ENCODE results near the gene RNASE8.
A peak's percentile ranks its signal among the peaks of the same experiment; 100 is the strongest.
"Not testable (repeated sequence)": the region's sequence is repeated elsewhere in the genome, so short reads cannot be mapped to it uniquely, and the experiment has no call there.

RNASE8 gene, protein sequence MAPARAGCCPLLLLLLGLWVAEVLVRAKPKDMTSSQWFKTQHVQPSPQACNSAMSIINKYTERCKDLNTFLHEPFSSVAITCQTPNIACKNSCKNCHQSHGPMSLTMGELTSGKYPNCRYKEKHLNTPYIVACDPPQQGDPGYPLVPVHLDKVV

GRCh38 chr14:21057803-21058675 lies at the start of gene RNASE8:
RNASE8 (plus strand) TSS chr14:21057822; CDS start chr14:21057893, 71 bp downstream.
- no peak for DNase-seq (ENCODE audit: low read depth, low spot score)
- no peak within 1 kb of the TSS for H3K27ac ChIP-seq

- not testable (repeated sequence) for DNase-seq (ENCODE audit: low read depth, low spot score); H3K27ac ChIP-seq
Measured at GRCh38 chr14:21009721-21010120, 47.9 kb upstream of the RNASE8 start.

GRCh38 chr14:21011136-21011535 lies 46.5 kb upstream of the RNASE8 start:
- no peak for DNase-seq (ENCODE audit: low read depth, low spot score)
- no peak overlapping the region for H3K27ac ChIP-seq

DNA sequence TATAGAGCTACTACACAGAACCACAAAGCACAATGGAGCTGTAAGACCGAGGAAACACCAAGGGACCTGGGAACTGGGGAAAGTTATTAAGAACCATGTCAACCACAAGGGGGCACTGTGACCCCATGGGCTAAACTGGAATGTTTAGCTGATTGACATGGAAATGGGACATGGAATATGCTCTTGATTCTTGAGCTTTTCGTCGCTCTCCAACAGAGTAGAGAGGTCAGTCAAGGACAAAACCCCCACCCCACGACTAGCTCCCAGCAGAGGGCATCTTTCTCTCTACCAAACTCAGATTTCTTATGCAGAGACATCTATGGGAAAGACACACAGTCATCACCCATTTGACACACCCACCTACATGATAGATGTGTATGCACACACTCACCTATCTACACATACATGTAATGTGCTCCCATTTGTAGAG lies 42.8 kb upstream of the RNASE8 start:
- H3K27ac ChIP-seq = no peak overlapping the region
- DNase-seq (ENCODE audit: low read depth, low spot score) = peak; percentile 39

- no peak for DNase-seq (ENCODE audit: low read depth, low spot score)
- no peak overlapping the region for H3K27ac ChIP-seq
Measured at GRCh38 chr14:21015312-21015711, 42.3 kb upstream of the RNASE8 start.

- H3K27ac ChIP-seq = no peak overlapping the region
- no peak for DNase-seq (ENCODE audit: low read depth, low spot score)
Measured at GRCh38 chr14:21016413-21017190, 41.0 kb upstream of the RNASE8 start.

DNA sequence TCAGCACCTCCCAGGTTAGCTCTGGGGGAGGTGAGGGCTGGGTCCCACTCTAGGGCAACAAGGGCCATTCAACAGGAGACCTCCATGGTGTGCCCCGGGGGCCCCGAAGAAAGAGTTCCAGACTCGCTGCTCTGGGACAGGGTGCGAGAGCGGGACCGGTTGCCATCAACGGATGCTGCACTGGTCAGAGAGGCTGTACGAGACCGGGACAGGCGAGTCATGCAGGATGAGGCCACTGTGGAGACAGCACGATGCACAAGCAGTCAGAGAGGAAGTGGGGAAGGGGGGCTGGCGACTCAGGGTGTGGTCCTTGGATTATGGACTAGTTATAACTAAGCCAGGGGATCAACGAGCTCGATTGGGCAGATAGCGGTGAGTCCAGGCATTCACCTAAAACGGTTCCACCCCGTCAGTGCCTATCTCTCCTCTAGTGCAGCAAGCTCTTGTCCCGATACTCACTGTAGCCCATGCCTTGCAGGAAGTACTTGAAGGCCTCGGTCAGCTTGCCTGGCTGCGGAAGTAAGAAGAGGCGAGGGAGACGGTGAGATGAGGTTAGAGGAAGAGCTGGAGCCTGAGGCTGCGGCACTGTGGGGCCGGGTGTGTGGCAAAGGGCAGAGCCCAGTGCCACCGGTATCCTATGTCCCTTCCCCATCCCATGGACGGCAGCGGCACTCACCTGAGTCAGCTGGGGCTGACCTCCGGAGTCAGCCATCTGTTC lies 39.9 kb upstream of the RNASE8 start:
- H3K27ac ChIP-seq = no peak overlapping the region
- DNase-seq (ENCODE audit: low read depth, low spot score) = no peak

DNA sequence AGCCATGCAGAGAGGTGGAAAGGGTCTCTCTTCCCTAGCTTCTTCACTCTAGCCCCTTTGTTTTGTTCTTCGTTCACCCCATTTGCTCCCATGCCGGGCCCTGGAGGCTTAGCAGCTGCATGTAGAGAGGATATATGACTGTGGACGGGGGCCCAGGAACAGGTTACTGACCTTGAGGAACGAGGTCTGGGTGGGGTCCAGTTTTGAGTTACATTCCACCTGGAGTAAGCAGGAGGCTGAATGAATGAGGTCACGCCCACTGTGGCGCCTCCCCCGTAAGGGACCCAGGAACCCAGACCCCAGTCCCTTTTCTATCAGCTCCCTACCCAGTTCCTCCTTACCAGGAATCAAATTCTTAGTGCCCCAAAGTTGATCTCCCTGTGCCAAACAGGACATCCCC lies 39.3 kb upstream of the RNASE8 start:
- H3K27ac ChIP-seq = no peak overlapping the region
- DNase-seq (ENCODE audit: low read depth, low spot score) = no peak

DNA sequence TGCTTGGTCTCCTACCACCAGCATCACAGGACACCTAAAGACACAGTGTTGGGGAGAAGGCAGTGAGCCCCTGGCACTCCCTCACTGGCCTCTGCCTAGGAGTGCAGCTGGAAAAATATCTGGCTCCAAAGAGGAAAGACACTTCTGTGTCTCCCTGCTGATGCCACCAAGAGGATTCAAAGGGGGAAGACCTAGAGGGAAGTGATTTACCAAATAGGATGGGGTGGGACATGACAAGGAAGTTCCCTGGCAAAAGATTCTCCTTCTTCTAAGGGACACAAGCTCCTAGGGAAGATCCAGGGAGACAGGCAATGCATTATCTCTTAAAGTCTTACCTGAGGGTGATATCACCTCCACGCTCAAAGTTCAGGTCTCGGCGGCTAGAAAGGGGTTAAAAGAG lies 38.8 kb upstream of the RNASE8 start:
- H3K27ac ChIP-seq = no peak overlapping the region
- no peak for DNase-seq (ENCODE audit: low read depth, low spot score)

- DNase-seq (ENCODE audit: low read depth, low spot score) = no peak
- no peak overlapping the region for H3K27ac ChIP-seq
Measured at GRCh38 chr14:21019366-21019765, 38.3 kb upstream of the RNASE8 start.

DNA sequence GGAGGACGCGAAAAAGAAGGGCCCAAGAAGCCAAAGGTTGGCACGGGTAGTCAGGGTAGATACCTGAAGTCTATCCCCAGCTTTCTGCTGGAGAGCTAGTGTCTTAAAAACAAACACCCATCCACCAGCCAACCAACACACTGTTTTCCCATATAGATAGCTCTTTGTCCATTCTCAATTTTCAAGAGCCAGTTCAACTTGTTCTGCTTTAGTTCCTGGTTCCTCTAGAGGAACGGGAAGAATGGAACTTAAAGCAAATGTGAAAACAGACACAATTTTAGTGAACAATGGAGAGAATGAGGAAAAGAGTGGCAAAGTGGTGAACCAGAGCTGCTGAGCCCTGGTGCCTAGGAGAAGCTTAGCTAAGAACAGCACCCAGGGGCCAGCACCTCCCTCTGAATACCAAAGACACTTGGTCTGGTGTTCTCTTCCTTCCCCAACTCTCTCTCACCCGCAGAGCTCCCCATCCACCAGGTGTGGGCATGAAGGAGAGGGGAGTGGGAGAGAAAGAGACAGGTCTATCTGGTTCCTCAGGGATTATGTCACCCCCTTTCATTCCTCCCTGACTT lies 36.6 kb upstream of the RNASE8 start:
- peak overlapping the region; percentile 23 for H3K27ac ChIP-seq
- no peak for DNase-seq (ENCODE audit: low read depth, low spot score)

DNA sequence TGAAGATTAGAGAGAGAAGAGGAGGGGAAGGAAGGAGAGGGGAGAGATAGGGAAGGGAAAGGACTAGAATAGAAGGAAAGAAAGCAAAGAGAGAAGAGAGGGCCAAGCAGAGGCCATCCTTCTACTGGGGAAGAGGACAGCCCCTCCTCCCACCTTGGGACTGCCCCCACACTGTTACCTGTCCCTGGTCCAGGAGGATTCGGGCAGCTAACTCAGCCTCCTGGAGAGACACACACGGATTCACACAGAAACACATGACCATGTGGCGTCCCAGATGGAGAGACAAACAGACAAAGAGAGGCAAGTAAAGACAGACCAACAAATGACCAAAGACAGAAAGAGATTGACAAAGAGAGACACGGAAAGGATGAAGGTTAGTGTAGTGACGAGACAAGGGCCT lies 34.9 kb upstream of the RNASE8 start:
- H3K27ac ChIP-seq = no peak overlapping the region
- no peak for DNase-seq (ENCODE audit: low read depth, low spot score)

DNA sequence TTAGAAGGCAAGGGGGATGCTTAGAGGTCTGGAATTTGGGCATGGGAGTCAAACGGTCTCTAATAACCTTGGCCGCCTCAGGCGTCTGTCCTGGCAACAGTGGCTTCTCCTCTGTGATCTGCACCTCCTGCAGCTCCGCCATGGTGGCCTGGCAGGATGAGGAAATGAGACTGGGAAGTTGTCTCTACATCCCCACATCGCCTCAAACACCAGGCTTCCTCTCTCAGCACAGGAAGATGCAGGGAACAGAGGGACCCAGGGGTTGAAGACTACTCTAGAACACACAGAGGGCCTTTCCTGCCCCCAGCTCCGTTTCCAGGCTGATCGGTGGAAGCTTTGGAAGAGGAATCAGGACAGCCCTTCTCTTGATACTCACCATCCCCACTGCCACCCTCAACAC lies 34.4 kb upstream of the RNASE8 start:
- DNase-seq (ENCODE audit: low read depth, low spot score) = no peak
- no peak overlapping the region for H3K27ac ChIP-seq

DNA sequence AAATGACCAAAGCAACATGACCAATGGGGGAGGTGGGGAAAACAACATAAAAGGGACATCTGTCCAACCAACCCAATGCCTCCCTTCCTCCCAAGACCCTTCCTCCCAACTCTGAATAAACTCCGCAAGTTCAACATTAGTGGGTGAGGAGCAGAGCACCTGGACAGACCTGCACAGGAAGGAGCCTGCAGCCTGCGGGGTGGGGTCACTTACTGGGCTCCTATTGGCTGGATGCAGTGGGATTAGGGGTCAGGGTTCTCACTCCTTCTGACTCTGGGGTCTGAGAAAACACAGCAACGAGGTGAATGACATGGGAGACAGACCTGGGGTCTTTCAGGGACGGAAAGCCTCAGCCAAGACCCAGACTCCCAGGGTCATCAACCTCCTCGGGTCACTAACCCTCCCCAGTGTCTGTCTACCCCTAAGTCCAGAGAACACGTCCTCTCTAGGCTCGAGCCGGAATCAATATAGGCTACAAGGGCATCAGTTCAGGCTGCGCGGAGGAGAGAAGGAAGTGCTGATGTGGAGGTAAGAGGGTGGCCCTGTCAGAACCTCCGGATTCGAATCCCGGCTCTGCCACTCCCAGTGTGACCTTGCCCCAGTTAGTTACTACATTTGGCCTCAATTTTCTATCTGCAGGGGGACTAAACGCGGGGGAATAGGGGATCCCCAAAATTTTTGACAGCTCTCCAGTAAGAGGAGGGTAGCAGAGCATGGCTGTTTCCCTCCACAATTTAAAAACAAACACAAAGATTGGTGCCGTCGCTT lies 33.6 kb upstream of the RNASE8 start:
- no peak for DNase-seq (ENCODE audit: low read depth, low spot score)
- H3K27ac ChIP-seq = no peak overlapping the region

- H3K27ac ChIP-seq = no peak within 1 kb of the TSS
- DNase-seq (ENCODE audit: low read depth, low spot score) = no peak
Measured at GRCh38 chr14:21024585-21025370, 32.8 kb upstream of the RNASE8 start, which contains the start of gene NDRG2. NDRG2 (minus strand) TSS chr14:21025061; CDS start chr14:21023315, 1,746 bp downstream.

DNA sequence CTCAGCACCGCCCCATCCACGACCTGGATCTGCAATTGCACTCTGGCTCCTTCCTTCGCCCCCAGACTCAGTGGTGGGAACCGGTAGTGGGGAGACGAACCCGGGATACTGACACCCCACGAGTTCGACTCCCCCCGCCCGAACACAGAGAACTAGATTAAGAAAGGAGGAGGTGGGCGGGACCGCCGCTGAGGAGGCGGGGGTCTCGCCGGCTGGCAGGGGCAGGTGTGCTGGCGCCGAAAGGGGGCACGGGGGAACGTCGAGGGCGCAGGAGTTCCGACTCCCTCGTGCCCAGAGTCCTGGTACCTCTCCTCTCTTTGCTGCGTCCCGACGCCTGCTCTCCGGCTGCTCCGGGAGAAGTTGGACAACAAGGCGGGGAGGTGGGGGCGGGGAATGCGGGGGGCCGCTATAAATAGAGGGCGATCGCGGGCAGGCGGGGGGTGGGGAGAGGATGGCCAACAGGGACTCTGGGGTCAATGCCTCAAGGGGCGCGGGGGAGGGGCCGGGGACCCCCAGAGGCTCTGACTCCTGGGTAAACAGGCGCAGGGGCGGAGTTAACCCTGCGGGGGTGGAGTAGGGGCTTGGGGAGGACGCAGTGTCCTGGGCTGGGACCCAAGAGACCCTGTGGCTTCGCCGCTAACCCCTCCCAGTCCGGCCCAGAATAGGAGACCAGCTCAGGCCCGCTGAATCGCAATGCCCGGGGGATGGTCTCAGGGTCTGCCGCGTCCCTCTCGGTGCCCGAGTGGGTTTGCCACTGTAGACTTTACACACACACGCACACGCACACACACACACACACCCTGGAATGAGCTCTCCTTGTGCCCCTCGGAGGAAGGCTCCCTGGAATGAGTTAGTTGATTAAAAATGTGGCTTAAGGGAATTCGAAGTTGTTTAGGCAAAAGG lies 32.0 kb upstream of the RNASE8 start:
- no peak for DNase-seq (ENCODE audit: low read depth, low spot score)
- H3K27ac ChIP-seq = no peak overlapping the region

GRCh38 chr14:21026274-21026987 lies 31.2 kb upstream of the RNASE8 start:
- no peak overlapping the region for H3K27ac ChIP-seq

More at GRCh38 chr14:21026274-21026987, 31.2 kb upstream of the RNASE8 start:
- no peak for DNase-seq (ENCODE audit: low read depth, low spot score)

All from epithelial cell of prostate (primary cell).